Ishikawa (cell line): ENCODE results near the gene ARL8B.

Experiments used
- CEBPB ChIP-seq: IDR thresholded peaks from 2 replicates; pipeline ENCODE4 v1.6.1; 2012
- CREB1 ChIP-seq: IDR thresholded peaks from 2 replicates; pipeline ENCODE4 v1.6.1; 2012; ENCODE audit warnings: low read depth
- MAX ChIP-seq: IDR thresholded peaks from 2 replicates; pipeline ENCODE4 v1.6.1; 2012
- RAD21 ChIP-seq: IDR thresholded peaks from 2 replicates; pipeline ENCODE4 v1.6.1; 2012; ENCODE audit warnings: low read depth
- REST ChIP-seq: IDR thresholded peaks from 2 replicates; pipeline ENCODE4 v1.6.1; 2012; ENCODE audit warnings: low read depth, mild to moderate bottlenecking
- TAF1 ChIP-seq: IDR thresholded peaks from 2 replicates; pipeline ENCODE4 v1.6.1; 2012; ENCODE audit warnings: low read depth, mild to moderate bottlenecking
- TEAD4 ChIP-seq: IDR thresholded peaks from 2 replicates; pipeline ENCODE4 v1.6.1; 2012
- YY1 ChIP-seq: IDR thresholded peaks from 2 replicates; pipeline ENCODE4 v1.6.1; 2012; ENCODE audit warnings: low read depth

- TF ChIP-seq MAX (no peak), REST (no peak), RAD21 (no peak), CEBPB (no peak), TAF1 (no peak), TEAD4 (no peak), CREB1 (no peak), YY1 (no peak)
Measured at GRCh38 chr3:5227812-5228211, 105.7 kb downstream of the ARL8B start.
